ENCODE measurements around the gene AOX1. TPM values are rescaled to one million over a fixed set of nuclear protein-coding genes. Genes with fewer than 3 reads are reported as not detected.

AOX1 gene
- total RNA-seq, 1 experiment from 2014 or later = 3.5 TPM

DNA sequence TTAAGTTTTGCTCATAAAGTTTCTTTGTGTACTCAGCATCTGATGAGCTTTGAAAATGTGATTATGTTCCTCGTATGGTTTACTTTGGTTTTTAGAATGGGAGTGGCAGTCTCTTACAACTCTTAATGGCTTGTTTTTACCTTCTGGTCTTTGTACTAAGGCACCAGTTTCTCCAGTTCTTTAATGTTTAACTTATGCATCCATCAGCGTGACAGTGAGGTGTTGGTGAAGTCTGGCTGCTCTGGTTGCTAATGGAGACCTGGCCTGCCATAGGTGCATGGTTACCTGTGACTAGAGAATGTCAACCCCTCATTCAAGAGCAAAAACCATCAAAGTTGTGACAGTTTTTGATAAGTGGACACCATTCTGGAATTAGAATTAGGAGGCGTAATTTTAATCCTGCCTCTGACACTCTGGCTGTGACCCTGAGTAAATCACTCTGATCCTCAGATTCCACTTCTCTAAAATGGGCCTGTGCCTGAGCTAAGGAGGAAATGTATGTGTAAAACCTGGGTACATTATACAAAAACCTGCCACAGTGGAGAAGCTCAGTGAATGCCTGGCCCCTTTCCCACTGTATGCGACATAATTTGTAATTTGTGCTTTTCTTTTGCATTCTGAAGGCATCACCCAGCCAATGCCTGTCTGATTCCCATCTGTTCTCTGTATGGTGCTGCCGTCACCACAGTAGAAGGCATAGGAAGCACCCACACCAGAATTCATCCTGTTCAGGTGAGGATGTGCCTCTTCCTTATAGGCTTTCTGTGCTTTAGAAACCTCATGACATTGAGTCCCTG lies 11.2 kb downstream of the AOX1 start:
- H3K9me3 Mint-ChIP-seq = no peaks in the 10 kb centered on the region
- Histone ChIP-seq H3K56ac (ENCODE audit: insufficient read length, low read depth, low read length) (no peak overlapping the region), H3K4me2 (ENCODE audit: insufficient read depth, insufficient read length, low read length) (no peak overlapping the region), H3K4me1 (ENCODE audit: insufficient read depth, low read length) (no peaks in the 10 kb centered on the region), H3K23ac (ENCODE audit: insufficient read length, low read depth, low read length) (no peak overlapping the region), H3K18ac (ENCODE audit: insufficient read length, low read depth, low read length) (no peak overlapping the region), H3K23me2 (ENCODE audit: insufficient read length, low read depth, low read length, poor library complexity, severe bottlenecking) (no peaks in the 10 kb centered on the region), H4K20me1 (ENCODE audit: control insufficient read depth, insufficient read depth, insufficient read length) (no peaks in the 10 kb centered on the region), H4K91ac (ENCODE audit: insufficient read length, low read depth, low read length) (no peak overlapping the region), H3K79me2 (ENCODE audit: insufficient read depth, low read length) (no peaks in the 10 kb centered on the region), H2BK5ac (ENCODE audit: insufficient read length, low read length) (no peak overlapping the region), H3K14ac (ENCODE audit: insufficient read depth, low read length) (no peak overlapping the region), H2BK120ac (ENCODE audit: low read depth, low read length, poor library complexity, severe bottlenecking) (no peak overlapping the region), H2BK12ac (ENCODE audit: insufficient read length, low read depth, low read length) (no peak overlapping the region), H3K79me1 (ENCODE audit: insufficient read depth, low read depth, low read length, poor library complexity, severe bottlenecking) (no peaks in the 10 kb centered on the region), H2AK5ac (ENCODE audit: insufficient read length, low read length) (no peak overlapping the region), H2BK20ac (ENCODE audit: low read depth, low read length, poor library complexity, severe bottlenecking) (no peak overlapping the region), H3K4ac (ENCODE audit: low read depth, low read length) (no peak overlapping the region), H2BK15ac (ENCODE audit: low read depth, low read length) (no peak overlapping the region), H4K8ac (replicated peaks; ENCODE audit: insufficient read length, low read depth, low read length) (no peak overlapping the region), H4K5ac (ENCODE audit: insufficient read length, low read depth, low read length) (no peak overlapping the region), H2AFZ (ENCODE audit: low read length) (no peak overlapping the region), H3K27ac (ENCODE audit: insufficient read length, low read depth, low read length) (no peak overlapping the region), H3K9ac (ENCODE audit: extremely low read depth, insufficient read length, low read length) (no peak overlapping the region), H3K9me3 (ENCODE audit: control insufficient read depth, low read depth, low read length) (no peaks in the 10 kb centered on the region), H3K27me3 (ENCODE audit: insufficient read depth, low read length) (no peaks in the 10 kb centered on the region), H3T11ph (ENCODE audit: low read length) (no peak overlapping the region)
- no peak overlapping the region for H3K27ac Mint-ChIP-seq
- no peaks in the 10 kb centered on the region for H3K27me3 Mint-ChIP-seq (ENCODE audit: low read depth)
- H3K4me3 Mint-ChIP-seq = no peak overlapping the region
- TF ChIP-seq, protein P1, sequence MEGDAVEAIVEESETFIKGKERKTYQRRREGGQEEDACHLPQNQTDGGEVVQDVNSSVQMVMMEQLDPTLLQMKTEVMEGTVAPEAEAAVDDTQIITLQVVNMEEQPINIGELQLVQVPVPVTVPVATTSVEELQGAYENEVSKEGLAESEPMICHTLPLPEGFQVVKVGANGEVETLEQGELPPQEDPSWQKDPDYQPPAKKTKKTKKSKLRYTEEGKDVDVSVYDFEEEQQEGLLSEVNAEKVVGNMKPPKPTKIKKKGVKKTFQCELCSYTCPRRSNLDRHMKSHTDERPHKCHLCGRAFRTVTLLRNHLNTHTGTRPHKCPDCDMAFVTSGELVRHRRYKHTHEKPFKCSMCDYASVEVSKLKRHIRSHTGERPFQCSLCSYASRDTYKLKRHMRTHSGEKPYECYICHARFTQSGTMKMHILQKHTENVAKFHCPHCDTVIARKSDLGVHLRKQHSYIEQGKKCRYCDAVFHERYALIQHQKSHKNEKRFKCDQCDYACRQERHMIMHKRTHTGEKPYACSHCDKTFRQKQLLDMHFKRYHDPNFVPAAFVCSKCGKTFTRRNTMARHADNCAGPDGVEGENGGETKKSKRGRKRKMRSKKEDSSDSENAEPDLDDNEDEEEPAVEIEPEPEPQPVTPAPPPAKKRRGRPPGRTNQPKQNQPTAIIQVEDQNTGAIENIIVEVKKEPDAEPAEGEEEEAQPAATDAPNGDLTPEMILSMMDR (conservative IDR thresholded peaks at IDR 0.05) = no peak
- no peak for DNase-seq
- H3K4me1 Mint-ChIP-seq = no peaks in the 10 kb centered on the region
- WGBS (ENCODE audit: extremely low coverage, insufficient read length, low lambda C conversion rate) = no CpG with 5 or more reads among the region's 5 CpGs
- no peaks in the 10 kb centered on the region for H3K36me3 Mint-ChIP-seq (ENCODE audit: insufficient read depth in 1 of 3, low read depth in 3 of 3)

All from H9 (cell line).